Astrocyte of the cerebellum (primary cell): ENCODE data around the gene BRAT1.

ENCODE experiments used
- DNase-seq: peaks from one replicate; pipeline ENCODE4 v3.0.0-alpha.2; 2011; ENCODE audit warnings: low read depth
- H3K4me3 ChIP-seq: 2 replicates; pipeline ENCODE4 v1.5.1; 2011; ENCODE audit warnings: mild to moderate bottlenecking, low read depth, low read length, moderate library complexity
- CTCF ChIP-seq: IDR thresholded peaks from 2 replicates; pipeline ENCODE4 v1.5.1; 2012; ENCODE audit warnings: low read length, low read depth, moderate library complexity, mild to moderate bottlenecking; ENCODE audit errors: missing control alignments
- in situ Hi-C: cut with HindIII; loops from 2 replicates; pipeline ENCODE4 v1.10.0; 2017; ENCODE audit warnings: low sequenced_read_pairs

The BRAT1 gene

GRCh38 chr7:2518737-2519118, 36.6 kb downstream of the BRAT1 start:
- in situ Hi-C loops = no loop called here
- DNase-seq = no peak
- peak overlapping the region; percentile 32 for H3K4me3 ChIP-seq
- no peak for TF ChIP-seq CTCF

- TF ChIP-seq CTCF = no peak
- no peak overlapping the region for H3K4me3 ChIP-seq
- in situ Hi-C loops = no loop called here
- no peak for DNase-seq
These were observed 37.4 kb downstream of the BRAT1 start for GRCh38 chr7:2517678-2518507.

- peak; percentile 91 for DNase-seq
- in situ Hi-C loops = no loop called here
- H3K4me3 ChIP-seq = no peak overlapping the region
- peak; percentile 43 for TF ChIP-seq CTCF
These were observed 38.3 kb downstream of the BRAT1 start for GRCh38 chr7:2517026-2517425.

- H3K4me3 ChIP-seq = no peak overlapping the region
- TF ChIP-seq CTCF = no peak
- in situ Hi-C loops = no loop called here
- DNase-seq = no peak
These were observed 39.1 kb downstream of the BRAT1 start for GRCh38 chr7:2516194-2516555.

GRCh38 chr7:2515424-2516193, 39.7 kb downstream of the BRAT1 start:
- DNase-seq = no peak
- no peak overlapping the region for H3K4me3 ChIP-seq

More at GRCh38 chr7:2515424-2516193, 39.7 kb downstream of the BRAT1 start:
- in situ Hi-C loops = no loop called here
- no peak for TF ChIP-seq CTCF
